Erythroblast (primary cell): ENCODE data around the gene SLCO4C1.

Experiments used
- GATA1 ChIP-seq: IDR thresholded peaks from 2 replicates; pipeline ENCODE4 v1.6.1; 2011; ENCODE audit warnings: low read depth, mild to moderate bottlenecking, control low read depth, low read length, moderate library complexity
- POLR2A ChIP-seq: IDR thresholded peaks from 2 replicates; pipeline ENCODE4 v1.6.1; 2011; ENCODE audit warnings: mild to moderate bottlenecking, low read length

GRCh38 chr5:102229685-102230084, 66.4 kb downstream of the SLCO4C1 start:
- TF ChIP-seq POLR2A (no peak), GATA1 (no peak)
